AG04450 (cell line): ENCODE results near the gene AADAT. TPM values are rescaled to one million over a fixed set of nuclear protein-coding genes. Genes with fewer than 3 reads are reported as not detected.
"Not testable (repeated sequence)": the region's sequence is repeated elsewhere in the genome, so short reads cannot be mapped to it uniquely, and the experiment has no call there.

Experiments used
- CTCF ChIA-PET: fragments of 300-600, 350-600 bp; formaldehyde crosslinking; extraction: SDS; loops from one replicate; lab custom pipeline; 2022; ENCODE audit warnings: antibody characterized with exemption, inconsistent platforms; lab: Charles Lee
- POLR2A ChIA-PET: fragments of 350-600 bp; formaldehyde crosslinking; extraction: SDS; loops from one replicate; lab custom pipeline; 2021; ENCODE audit warnings: antibody characterized with exemption, inconsistent platforms; lab: Yijun Ruan, JAX
- DNase-seq: peaks from one replicate; pipeline ENCODE4 v3.0.0-alpha.2; 2011; ENCODE audit warnings: low read depth, low spot score
- H3K27ac ChIP-seq: one replicate; pipeline ENCODE4 v1.5.1; 2012; ENCODE audit warnings: low read depth, low read length, control low read depth
- H3K27me3 ChIP-seq: one replicate; pipeline ENCODE4 v1.6.0; 2012; ENCODE audit warnings: low read length; ENCODE audit not compliant: control insufficient read depth, insufficient read depth
- H3K4me3 ChIP-seq: 2 replicates; pipeline ENCODE4 v1.5.1; 2011; ENCODE audit warnings: mild to moderate bottlenecking, low read depth, low read length, control low read depth
- H3K9me3 ChIP-seq: 2 replicates; pipeline ENCODE4 v1.5.1; 2012; ENCODE audit warnings: low read length; ENCODE audit not compliant: control insufficient read depth, insufficient read depth
- CTCF ChIP-seq: IDR thresholded peaks from 2 replicates; pipeline ENCODE4 v1.5.1; 2011; ENCODE audit warnings: low read depth, low read length, control low read depth, inconsistent platforms
- polyA plus RNA-seq: library from polyadenylated mRNA; depleted of rRNA; stranded (reverse); fragments of >200 nt; gene quantifications from 2 replicates; pipeline ENCODE4 v1.2.3, GENCODE V29; 2011

The AADAT gene
- polyA plus RNA-seq, 1 experiment = 17.8 TPM

DNA sequence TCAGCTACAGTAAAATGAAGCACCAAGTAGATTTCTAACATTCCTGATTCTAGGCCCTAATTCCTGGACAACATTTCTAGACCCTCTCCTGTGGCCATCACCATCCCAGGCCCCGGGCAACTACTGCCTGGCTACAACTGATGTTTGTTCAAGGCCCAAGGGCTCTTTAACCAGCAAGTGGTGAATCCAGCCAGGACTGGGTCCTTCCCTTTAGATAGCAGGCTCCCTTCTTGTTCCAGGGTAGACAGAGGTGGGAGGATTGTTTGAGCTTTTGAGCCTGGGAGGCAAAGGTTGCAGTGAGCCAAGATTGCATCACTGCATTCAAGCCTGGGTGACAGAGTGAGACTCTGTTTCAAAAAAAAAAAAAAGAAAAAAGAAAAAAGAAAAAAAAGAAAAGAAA is 12.7 kb upstream of the AADAT start:
- ChIA-PET CTCF (interaction anchor here (1.2 to 1.6 kb wide), 2 partner anchors 36 to 292 kb away, joined by 3 read pairs; no protein-coding TSS in a partner anchor), POLR2A (no interaction called here)
- Histone ChIP-seq H3K4me3 (no peak overlapping the region), H3K9me3 (no peaks in the 10 kb centered on the region), H3K27ac (no peak overlapping the region), H3K27me3 (no peaks in the 10 kb centered on the region)
- no peak for DNase-seq
- TF ChIP-seq CTCF = no peak

- H3K9me3 ChIP-seq, H3K27ac ChIP-seq, CTCF ChIA-PET, DNase-seq, POLR2A ChIA-PET, H3K4me3 ChIP-seq, H3K27me3 ChIP-seq: not testable (repeated sequence)
These were observed 8.4 kb upstream of the AADAT start for GRCh38 chr4:170098171-170098570.

- TF ChIP-seq CTCF = no peak
- POLR2A ChIA-PET = no interaction called here
- no peaks in the 10 kb centered on the region for H3K9me3 ChIP-seq
- no peak overlapping the region for H3K4me3 ChIP-seq
- H3K27me3 ChIP-seq = no peaks in the 10 kb centered on the region
- CTCF ChIA-PET = no interaction called here
- H3K27ac ChIP-seq = no peak overlapping the region
- DNase-seq = no peak
These were observed 7.9 kb upstream of the AADAT start for GRCh38 chr4:170097681-170098080.

- ChIA-PET CTCF (no interaction called here), POLR2A (no interaction called here)
- H3K4me3 ChIP-seq = no peak overlapping the region
- H3K9me3 ChIP-seq = no peaks in the 10 kb centered on the region; the same call in 1 of the 2 replicates
- no peak overlapping the region for H3K27ac ChIP-seq
- DNase-seq = no peak
- no peaks in the 10 kb centered on the region for H3K27me3 ChIP-seq
- TF ChIP-seq CTCF = no peak
These were observed 4.3 kb upstream of the AADAT start for GRCh38 chr4:170093973-170094535.

DNA sequence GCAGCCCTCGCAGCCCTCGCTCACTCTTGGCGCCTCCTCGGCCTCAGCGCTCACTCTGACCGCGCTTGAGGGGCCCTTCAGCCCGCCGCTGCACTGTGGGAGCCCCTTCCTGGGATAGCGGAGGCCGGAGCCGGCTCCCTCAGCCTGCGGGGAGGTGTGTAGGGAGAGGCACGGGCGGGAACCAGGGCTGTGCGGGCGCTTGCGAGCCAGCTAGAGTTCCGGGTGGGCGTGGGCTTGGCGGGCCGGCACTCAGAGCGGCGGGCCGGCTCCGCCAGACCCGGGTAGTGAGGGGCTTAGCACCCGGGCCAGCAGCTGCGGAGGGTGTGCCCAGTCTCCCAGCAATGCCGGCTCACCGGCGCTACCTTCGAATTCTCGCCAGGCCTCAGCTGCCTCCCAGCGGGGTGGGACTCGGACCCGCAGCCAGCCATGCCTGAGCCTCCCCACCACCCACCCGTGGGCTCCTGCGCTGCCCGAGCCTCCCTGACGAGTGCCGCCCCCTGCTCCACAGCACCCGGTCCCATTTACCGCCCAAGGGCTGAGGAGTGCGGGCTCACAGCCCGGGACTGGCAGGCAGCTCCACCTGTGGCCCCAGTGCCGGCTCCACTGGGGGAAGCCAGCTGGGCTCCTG is 1.4 kb upstream of the AADAT start:
- ChIA-PET POLR2A (no interaction called here), CTCF (no interaction called here)

More for the DNA sequence above, 1.4 kb upstream of the AADAT start:
- no peak for DNase-seq
- no peak overlapping the region for H3K4me3 ChIP-seq
- TF ChIP-seq CTCF = no peak
- no peaks in the 10 kb centered on the region for H3K27me3 ChIP-seq
- no peak overlapping the region for H3K27ac ChIP-seq
- no peaks in the 10 kb centered on the region; the same call in 1 of the 2 replicates for H3K9me3 ChIP-seq
